Peyer's patch (tissue), 4 donors: ENCODE measurements around the gene INTS6L.

ENCODE experiments used
- CTCF ChIP-seq, 6 experiments: fragments of 450-650 bp in 4 of 6; fragments of 200-600 bp in 2 of 6; sonication (generic) in 1 of 6; IDR thresholded peaks; one replicate each; pipeline ENCODE4 v1.5.1; 2017 to 2019; ENCODE audit warnings: antibody characterized with exemption in 6 of 6, mild to moderate bottlenecking in 3 of 6, moderate library complexity in 1 of 6
- POLR2A ChIP-seq, 2 donors: fragments of 450-650 bp; IDR thresholded peaks; one replicate each; pipeline ENCODE4 v1.5.1; 2017; ENCODE audit warnings: antibody characterized with exemption in 2 of 2, mild to moderate bottlenecking in 2 of 2, moderate library complexity in 2 of 2

GRCh38 chrX:135547767-135548166 is 27.3 kb downstream of the INTS6L start:
- TF ChIP-seq POLR2A (IDR thresholded peaks at IDR 0.05) = no peak
- no peak for TF ChIP-seq CTCF (IDR thresholded peaks at IDR 0.05)
